ENCODE data around the gene PLCD1.

DNA sequence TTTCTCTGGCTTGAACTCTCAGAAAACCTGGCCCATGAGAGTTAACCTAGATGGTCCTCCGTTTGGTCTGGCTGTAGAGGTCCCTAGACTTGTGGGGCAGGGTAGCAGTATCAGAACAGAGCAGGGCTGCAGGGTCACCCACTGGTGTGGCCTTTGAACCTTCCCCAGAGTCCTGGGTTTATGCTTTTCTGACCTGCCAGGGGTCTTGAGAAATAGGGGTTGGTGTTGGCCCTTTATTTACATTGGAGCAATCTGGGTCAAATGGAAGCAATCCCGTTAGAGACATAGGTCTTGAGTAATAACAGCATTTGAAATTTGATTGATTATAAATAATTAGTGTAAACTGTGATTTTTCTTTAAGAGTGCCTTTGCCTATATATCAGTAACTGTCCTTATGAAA, 33.4 kb upstream of the PLCD1 start:
- TF ChIP-seq, protein P1, sequence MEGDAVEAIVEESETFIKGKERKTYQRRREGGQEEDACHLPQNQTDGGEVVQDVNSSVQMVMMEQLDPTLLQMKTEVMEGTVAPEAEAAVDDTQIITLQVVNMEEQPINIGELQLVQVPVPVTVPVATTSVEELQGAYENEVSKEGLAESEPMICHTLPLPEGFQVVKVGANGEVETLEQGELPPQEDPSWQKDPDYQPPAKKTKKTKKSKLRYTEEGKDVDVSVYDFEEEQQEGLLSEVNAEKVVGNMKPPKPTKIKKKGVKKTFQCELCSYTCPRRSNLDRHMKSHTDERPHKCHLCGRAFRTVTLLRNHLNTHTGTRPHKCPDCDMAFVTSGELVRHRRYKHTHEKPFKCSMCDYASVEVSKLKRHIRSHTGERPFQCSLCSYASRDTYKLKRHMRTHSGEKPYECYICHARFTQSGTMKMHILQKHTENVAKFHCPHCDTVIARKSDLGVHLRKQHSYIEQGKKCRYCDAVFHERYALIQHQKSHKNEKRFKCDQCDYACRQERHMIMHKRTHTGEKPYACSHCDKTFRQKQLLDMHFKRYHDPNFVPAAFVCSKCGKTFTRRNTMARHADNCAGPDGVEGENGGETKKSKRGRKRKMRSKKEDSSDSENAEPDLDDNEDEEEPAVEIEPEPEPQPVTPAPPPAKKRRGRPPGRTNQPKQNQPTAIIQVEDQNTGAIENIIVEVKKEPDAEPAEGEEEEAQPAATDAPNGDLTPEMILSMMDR (IDR thresholded peaks at IDR 0.05): no peak
- TF ChIP-seq POLR2A (IDR thresholded peaks at IDR 0.05): no peak
